Fibroblast of the aortic adventitia (primary cell): Measurements from ENCODE around the gene CAPN5. TPM values are rescaled to one million over a fixed set of nuclear protein-coding genes. Genes with fewer than 3 reads are reported as not detected.
A peak's percentile ranks its signal among the peaks of the same experiment; 100 is the strongest.

Source experiments
- DNase-seq: peaks from one replicate; pipeline ENCODE4 v3.0.0-alpha.2; 2010; ENCODE audit warnings: low read depth
- H3K4me3 ChIP-seq: 2 replicates; pipeline ENCODE4 v1.5.1; 2011; ENCODE audit warnings: low read depth, mild to moderate bottlenecking, control low read depth, low read length, moderate library complexity
- total RNA-seq: library from RNA; depleted of rRNA; stranded (reverse); fragments of >200 nt; gene quantifications from 2 replicates; pipeline ENCODE4 v1.2.3, GENCODE V29; 2012; ENCODE audit warnings: low replicate concordance
- TF ChIP-seq, protein P1 (sequence below): IDR thresholded peaks from 2 replicates; pipeline ENCODE4 v1.5.1; 2011; ENCODE audit warnings: mild to moderate bottlenecking, low read length, control low read depth, inconsistent platforms; ENCODE audit not compliant: insufficient read depth

CAPN5 gene
- total RNA-seq, 1 donor, result 31.0 TPM

DNA sequence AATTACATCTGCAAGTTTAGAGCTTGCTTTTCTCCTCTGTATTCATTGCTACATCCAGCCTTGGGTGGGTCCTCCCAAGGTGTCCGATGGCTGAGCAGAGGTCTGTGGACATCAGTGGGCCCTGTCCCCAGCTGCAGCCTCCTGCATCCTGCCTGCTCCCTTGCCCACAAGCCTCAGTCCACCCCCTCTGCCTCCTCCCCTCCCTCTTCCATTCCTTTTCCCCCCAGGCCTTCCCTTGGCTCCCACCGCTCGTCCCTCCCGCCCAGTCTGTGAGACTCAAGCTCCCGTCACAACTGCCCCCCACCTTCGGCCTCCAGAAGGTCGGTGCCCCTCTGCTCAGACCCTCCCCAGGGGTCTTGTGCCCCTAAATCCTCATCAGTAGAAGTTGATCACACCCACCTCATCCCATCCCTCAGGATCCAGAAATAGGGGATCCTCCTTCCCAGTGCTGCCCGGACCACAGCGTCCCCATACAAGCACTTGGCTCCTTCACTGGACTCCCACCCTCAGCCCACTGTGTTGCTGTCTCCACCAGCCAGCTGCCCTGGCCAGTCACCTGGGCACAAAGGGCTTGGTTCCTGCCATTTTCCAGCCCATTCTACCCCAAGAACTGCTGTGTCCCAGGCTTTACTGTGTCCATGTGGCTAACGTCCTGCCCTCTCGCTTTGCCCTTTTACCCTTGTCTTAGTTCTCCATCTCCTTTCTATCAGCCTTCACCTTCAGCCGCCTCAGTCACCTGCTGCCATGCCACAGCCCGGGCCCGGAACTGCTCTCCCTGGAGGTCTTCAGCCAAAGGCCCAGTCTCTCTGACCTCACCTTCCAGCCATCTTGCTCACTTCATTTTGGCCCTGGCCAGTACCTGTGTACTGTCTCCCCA lies 33.6 kb downstream of the CAPN5 start:
- TF ChIP-seq, protein P1, sequence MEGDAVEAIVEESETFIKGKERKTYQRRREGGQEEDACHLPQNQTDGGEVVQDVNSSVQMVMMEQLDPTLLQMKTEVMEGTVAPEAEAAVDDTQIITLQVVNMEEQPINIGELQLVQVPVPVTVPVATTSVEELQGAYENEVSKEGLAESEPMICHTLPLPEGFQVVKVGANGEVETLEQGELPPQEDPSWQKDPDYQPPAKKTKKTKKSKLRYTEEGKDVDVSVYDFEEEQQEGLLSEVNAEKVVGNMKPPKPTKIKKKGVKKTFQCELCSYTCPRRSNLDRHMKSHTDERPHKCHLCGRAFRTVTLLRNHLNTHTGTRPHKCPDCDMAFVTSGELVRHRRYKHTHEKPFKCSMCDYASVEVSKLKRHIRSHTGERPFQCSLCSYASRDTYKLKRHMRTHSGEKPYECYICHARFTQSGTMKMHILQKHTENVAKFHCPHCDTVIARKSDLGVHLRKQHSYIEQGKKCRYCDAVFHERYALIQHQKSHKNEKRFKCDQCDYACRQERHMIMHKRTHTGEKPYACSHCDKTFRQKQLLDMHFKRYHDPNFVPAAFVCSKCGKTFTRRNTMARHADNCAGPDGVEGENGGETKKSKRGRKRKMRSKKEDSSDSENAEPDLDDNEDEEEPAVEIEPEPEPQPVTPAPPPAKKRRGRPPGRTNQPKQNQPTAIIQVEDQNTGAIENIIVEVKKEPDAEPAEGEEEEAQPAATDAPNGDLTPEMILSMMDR, result no peak

DNA sequence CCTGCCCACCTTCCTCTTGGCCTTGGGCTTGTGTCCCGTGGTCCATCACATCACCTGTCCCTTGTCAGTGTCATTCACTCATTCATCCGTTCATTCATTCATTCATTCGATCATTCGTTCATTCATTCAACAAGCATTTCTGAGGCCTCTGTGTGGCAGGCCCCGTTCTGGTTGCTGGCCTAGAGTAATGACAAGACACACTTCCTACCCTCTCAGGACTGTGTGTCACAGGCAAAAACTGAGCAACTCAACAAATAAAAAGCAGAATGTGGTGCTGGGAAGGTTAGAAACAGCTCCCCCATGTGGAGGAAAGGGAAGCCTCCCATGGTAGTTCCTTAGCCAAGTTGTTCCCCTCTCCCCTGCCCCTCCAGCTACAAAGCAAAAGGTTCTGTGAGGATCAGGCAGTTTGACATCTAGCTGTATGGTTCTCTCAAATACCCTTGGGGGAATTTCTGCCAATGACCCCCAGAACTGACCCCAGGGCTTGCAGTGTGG lies 34.3 kb downstream of the CAPN5 start:
- DNase-seq, result no peak
- TF ChIP-seq, protein P1, result peak; percentile 61
- H3K4me3 ChIP-seq, result no peak overlapping the region

More for the DNA sequence above, 33.6 kb downstream of the CAPN5 start:
- DNase-seq, result no peak
- H3K4me3 ChIP-seq, result no peak overlapping the region

DNA sequence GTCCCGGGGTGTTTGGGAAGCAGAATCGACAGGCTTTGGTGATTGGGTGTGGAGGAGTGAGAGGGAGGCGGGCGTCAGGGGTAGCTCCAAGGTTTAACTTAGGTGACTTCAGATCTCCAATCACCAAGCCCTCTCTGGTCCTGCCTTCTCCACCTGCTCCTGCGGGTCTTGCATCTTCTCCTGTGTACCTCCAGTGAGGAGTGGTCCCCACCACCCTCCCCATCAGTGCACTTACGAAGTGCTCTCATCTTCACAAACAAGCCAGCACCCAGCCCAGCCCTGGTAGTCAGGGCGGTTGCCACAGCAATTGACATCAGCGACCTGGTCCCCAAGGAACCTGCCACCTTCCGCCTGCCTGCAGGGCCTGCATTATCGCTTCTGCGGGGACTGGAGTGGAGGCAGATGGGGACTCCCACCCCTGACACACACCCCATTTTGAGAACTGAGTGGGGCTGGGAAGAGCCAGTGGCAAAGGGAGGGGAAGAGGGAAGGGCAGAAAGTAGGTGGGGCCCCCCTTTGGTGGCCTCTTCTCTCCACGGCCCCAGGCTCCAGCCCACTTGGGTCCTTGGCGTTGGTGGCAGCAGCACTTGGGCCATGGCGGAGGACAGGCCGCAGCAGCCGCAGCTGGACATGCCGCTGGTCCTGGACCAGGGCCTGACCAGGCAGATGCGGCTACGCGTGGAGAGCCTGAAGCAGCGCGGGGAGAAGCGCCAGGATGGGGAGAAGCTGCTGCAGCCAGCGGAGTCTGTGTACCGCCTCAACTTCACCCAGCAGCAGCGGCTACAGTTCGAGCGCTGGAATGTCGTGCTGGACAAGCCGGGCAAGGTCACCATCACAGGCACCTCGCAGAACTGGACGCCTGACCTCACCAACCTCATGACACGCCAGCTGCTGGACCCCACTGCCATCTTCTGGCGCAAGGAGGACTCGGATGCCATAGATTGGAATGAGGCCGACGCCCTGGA lies 35.8 kb downstream of the CAPN5 start, which contains the start of gene OMP:
OMP (plus strand) TSS at position 595 of the 965 bp plus-strand sequence; CDS start at position 595, 0 bp downstream.
- H3K4me3 ChIP-seq, result no peak within 1 kb of the TSS
- TF ChIP-seq, protein P1, result no peak
- DNase-seq, result no peak

DNA sequence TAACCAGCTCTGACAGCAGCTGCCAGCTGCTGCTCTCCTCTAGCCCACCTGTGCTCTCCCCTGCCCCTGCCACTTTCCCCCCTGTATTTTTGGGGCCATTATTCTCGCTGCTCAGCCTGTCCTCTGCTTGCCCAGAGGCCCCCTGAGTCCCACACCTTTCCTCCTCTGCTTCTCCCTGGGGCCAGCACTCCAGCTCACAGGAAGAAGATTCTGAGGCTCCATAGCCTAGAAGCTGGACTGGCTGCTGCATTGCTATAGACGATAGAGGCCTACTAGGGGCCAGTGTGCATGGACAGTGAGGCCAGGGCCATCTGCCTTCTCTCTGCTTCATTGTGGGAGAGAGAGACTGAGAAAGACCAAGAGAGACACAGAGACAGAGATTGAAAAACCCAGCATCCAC lies 36.5 kb downstream of the CAPN5 start:
- TF ChIP-seq, protein P1, result no peak
- no peak for DNase-seq
- H3K4me3 ChIP-seq, result no peak overlapping the region

DNA sequence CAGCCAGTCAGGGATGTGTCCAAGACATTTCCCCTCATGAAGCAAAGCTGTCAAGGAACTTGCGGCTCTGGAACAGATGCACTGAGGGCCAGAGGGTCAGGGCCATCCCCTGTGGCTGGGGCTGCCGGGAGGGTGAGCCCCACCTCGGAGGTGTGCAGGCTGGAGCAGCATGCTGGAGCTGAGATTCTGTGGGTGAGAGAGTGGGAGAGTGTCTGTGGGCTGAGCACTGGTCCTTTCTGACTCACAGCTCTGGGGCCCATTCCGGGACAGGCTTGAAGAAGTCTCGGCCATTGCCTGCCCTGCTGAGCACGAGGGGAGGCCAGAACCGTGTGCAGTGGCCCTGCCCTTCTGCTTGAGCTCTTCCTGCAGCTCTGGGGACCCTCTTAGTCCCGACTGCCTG lies 38.0 kb downstream of the CAPN5 start:
- TF ChIP-seq, protein P1, result no peak
- DNase-seq, result no peak
- H3K4me3 ChIP-seq, result no peak overlapping the region

DNA sequence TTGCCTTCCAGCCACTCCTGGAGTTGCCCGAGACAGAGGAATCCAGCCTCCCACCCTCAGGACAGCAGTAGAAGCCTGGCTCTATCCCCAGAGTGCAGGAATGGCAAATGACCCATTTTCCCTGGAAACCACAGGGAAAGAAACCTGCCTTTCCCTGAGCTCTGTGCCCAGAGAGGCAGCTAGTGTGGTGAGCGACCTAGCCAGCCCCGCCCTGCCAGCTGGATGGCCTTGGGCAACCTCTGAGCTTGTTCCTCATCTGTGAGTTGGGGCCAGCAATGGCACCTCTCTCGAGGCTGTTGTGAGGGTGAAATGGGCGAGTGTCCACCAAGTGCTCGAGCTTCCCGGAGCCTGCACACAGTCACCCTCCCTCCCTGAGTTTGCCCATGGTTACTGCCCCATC lies 39.5 kb downstream of the CAPN5 start:
- H3K4me3 ChIP-seq, result no peak overlapping the region
- no peak for DNase-seq
- TF ChIP-seq, protein P1, result no peak
